ENCODE measurements around the gene PI4KA. TPM values are rescaled to one million over a fixed set of nuclear protein-coding genes. Genes with fewer than 3 reads are reported as not detected.

The PI4KA gene
- total RNA-seq, 1 donor from 2014 or later, result 110 TPM

- no peak for DNase-seq (ENCODE audit: low spot score in 2 of 2, unreplicated experiment in 2 of 2)
- Mint-ChIP-seq H3K9me3 (no peaks in the 10 kb centered on the region), H3K36me3 (peaks cover 55% of the 10 kb centered on the region), H3K4me1 (no peaks in the 10 kb centered on the region), H3K4me3 (no peak overlapping the region), H3K27ac (no peak overlapping the region), H3K27me3 (ENCODE audit: low read depth) (no peaks in the 10 kb centered on the region)
- TF ChIP-seq CTCF (IDR thresholded peaks at IDR 0.05; ENCODE audit: unreplicated experiment), result no peak
These were observed 49.8 kb downstream of the PI4KA start for GRCh38 chr22:20808844-20809243.

- H3K4me3 Mint-ChIP-seq, result no peak overlapping the region
- DNase-seq (ENCODE audit: low spot score in 2 of 2, unreplicated experiment in 2 of 2), result no peak
- no peaks in the 10 kb centered on the region for H3K4me1 Mint-ChIP-seq
- no peak overlapping the region for H3K27ac Mint-ChIP-seq
- H3K36me3 Mint-ChIP-seq, result peaks cover 51% of the 10 kb centered on the region
- H3K27me3 Mint-ChIP-seq (ENCODE audit: low read depth), result no peaks in the 10 kb centered on the region
- no peak for TF ChIP-seq CTCF (IDR thresholded peaks at IDR 0.05; ENCODE audit: unreplicated experiment)
- H3K9me3 Mint-ChIP-seq, result no peaks in the 10 kb centered on the region
These were observed 51.3 kb downstream of the PI4KA start for GRCh38 chr22:20807315-20807752.

- Mint-ChIP-seq H3K4me3 (no peak overlapping the region), H3K36me3 (peaks cover 47% of the 10 kb centered on the region), H3K27ac (no peak overlapping the region), H3K9me3 (no peaks in the 10 kb centered on the region), H3K4me1 (no peaks in the 10 kb centered on the region), H3K27me3 (ENCODE audit: low read depth) (no peaks in the 10 kb centered on the region)
- TF ChIP-seq CTCF (IDR thresholded peaks at IDR 0.05; ENCODE audit: unreplicated experiment), result no peak
- no peak for DNase-seq (ENCODE audit: low spot score in 2 of 2, unreplicated experiment in 2 of 2)
These were observed 52.6 kb downstream of the PI4KA start for GRCh38 chr22:20805972-20806471.

GRCh38 chr22:20804650-20805049 is 54.0 kb downstream of the PI4KA start:
- H3K4me3 Mint-ChIP-seq, result no peak overlapping the region
- TF ChIP-seq CTCF (IDR thresholded peaks at IDR 0.05; ENCODE audit: unreplicated experiment), result no peak
- peaks cover 49% of the 10 kb centered on the region for H3K36me3 Mint-ChIP-seq
- H3K27ac Mint-ChIP-seq, result no peak overlapping the region
- H3K27me3 Mint-ChIP-seq (ENCODE audit: low read depth), result no peaks in the 10 kb centered on the region
- H3K9me3 Mint-ChIP-seq, result no peaks in the 10 kb centered on the region
- H3K4me1 Mint-ChIP-seq, result peaks cover 3% of the 10 kb centered on the region
- no peak for DNase-seq (ENCODE audit: low spot score in 2 of 2, unreplicated experiment in 2 of 2)

- Mint-ChIP-seq H3K36me3 (peaks cover 45% of the 10 kb centered on the region), H3K4me1 (peaks cover 11% of the 10 kb centered on the region), H3K27ac (no peak overlapping the region), H3K27me3 (ENCODE audit: low read depth) (no peaks in the 10 kb centered on the region), H3K4me3 (no peak overlapping the region), H3K9me3 (no peaks in the 10 kb centered on the region)
- TF ChIP-seq CTCF (IDR thresholded peaks at IDR 0.05; ENCODE audit: unreplicated experiment), result no peak
- peak in 1 of 2 experiments; percentile 48 for DNase-seq (ENCODE audit: low spot score in 2 of 2, unreplicated experiment in 2 of 2)
These were observed 54.8 kb downstream of the PI4KA start for GRCh38 chr22:20803696-20804324.

Data from mesothelial cell of epicardium (in vitro differentiated cells).